Endothelial cell of umbilical vein (primary cell): ENCODE measurements around the gene USH2A. TPM values are rescaled to one million over a fixed set of nuclear protein-coding genes. Genes with fewer than 3 reads are reported as not detected.

ENCODE experiments used
- BruUV-seq: library from RNA; stranded (reverse); fragments of 400-500 nt; replicated peaks from 2 replicates; lab custom pipeline; 2021; lab: Mats Ljungman, UMichigan
- CTCF ChIA-PET: fragments of 300-600, 350-600 bp; sonication (Branson Sonifier 250); formaldehyde crosslinking; loops from one replicate; lab custom pipeline; 2021; ENCODE audit warnings: antibody characterized with exemption, inconsistent platforms; lab: Charles Lee
- POLR2A ChIA-PET: fragments of 300-600, 350-600 bp; sonication (Branson Sonifier 250); formaldehyde crosslinking; loops from one replicate; lab custom pipeline; 2021; ENCODE audit warnings: antibody characterized with exemption, inconsistent platforms; lab: Charles Lee
- DNase-seq: peaks from one replicate; pipeline ENCODE4 v3.0.0-alpha.2; 2011; ENCODE audit warnings: low read depth, low spot score
- FAIRE-seq: peaks from 2 replicates; lab custom pipeline; 2011; peaks lifted over from hg19 to GRCh38; lab: Jason Lieb, UNC
- H2AFZ ChIP-seq: 2 replicates; pipeline ENCODE4 v1.6.0; 2012; ENCODE audit warnings: low read depth, low read length, control low read depth, inconsistent platforms
- H3K27ac ChIP-seq: 2 replicates; pipeline ENCODE4 v1.5.1; 2011; ENCODE audit warnings: low read depth, mild to moderate bottlenecking, control low read depth, low read length, moderate library complexity; ENCODE audit not compliant: insufficient read depth
- H3K27me3 ChIP-seq, 2 experiments: 2 replicates each; pipeline versions ENCODE4 v1.6.0 to v1.6.1; 2011; ENCODE audit warnings: low read length in 2 of 2, mixed read lengths in 1 of 2; ENCODE audit not compliant: control insufficient read depth in 2 of 2, insufficient read depth in 2 of 2
- H3K36me3 ChIP-seq, 2 experiments: 2 replicates in 1 of 2; 3 replicates in 1 of 2; pipeline ENCODE4 v1.5.1; 2011; ENCODE audit warnings: low read length in 2 of 2, mild to moderate bottlenecking in 1 of 2, moderate library complexity in 1 of 2; ENCODE audit not compliant: control insufficient read depth in 2 of 2, insufficient read depth in 2 of 2; ENCODE audit errors: extremely low read depth in 1 of 2
- H3K4me1 ChIP-seq: 3 replicates; pipeline ENCODE4 v1.5.1; 2011; ENCODE audit warnings: mild to moderate bottlenecking, low read length; ENCODE audit not compliant: control insufficient read depth, insufficient read depth; ENCODE audit errors: extremely low read depth
- H3K4me2 ChIP-seq: 2 replicates; pipeline ENCODE4 v1.6.1; 2011; ENCODE audit warnings: low read length, control low read depth, mixed read lengths; ENCODE audit not compliant: insufficient read depth
- H3K4me3 ChIP-seq, 3 experiments: fragments of 200-600 bp in 1 of 3; sonication (generic), shearing (Covaris generic) in 1 of 3; replicated peaks in 1 of 3; 2 replicates each; pipeline ENCODE4 v1.5.1; 2011 to 2016; ENCODE audit warnings: control low read depth in 3 of 3, low read length in 3 of 3, mild to moderate bottlenecking in 2 of 3, inconsistent platforms in 1 of 3, low read depth in 1 of 3, moderate library complexity in 1 of 3; ENCODE audit not compliant: insufficient read depth in 1 of 3
- H3K79me2 ChIP-seq: 2 replicates; pipeline ENCODE4 v1.6.0; 2012; ENCODE audit warnings: low read length, inconsistent platforms; ENCODE audit not compliant: control insufficient read depth, insufficient read depth
- H3K9ac ChIP-seq: replicated peaks from 2 replicates; pipeline ENCODE3; 2011; ENCODE audit warnings: low read length, control low read depth; ENCODE audit not compliant: insufficient read depth; ENCODE audit errors: extremely low read depth
- H3K9me1 ChIP-seq: replicated peaks from 3 replicates; pipeline ENCODE4 v1.6.0; 2011; ENCODE audit warnings: mild to moderate bottlenecking, low read length; ENCODE audit not compliant: control insufficient read depth, insufficient read depth; ENCODE audit errors: extremely low read depth
- H3K9me3 ChIP-seq: replicated peaks from 2 replicates; pipeline ENCODE4 v1.5.1; 2012; ENCODE audit warnings: low read length, inconsistent platforms; ENCODE audit not compliant: control insufficient read depth, insufficient read depth
- H4K20me1 ChIP-seq: replicated peaks from 2 replicates; pipeline ENCODE3; 2011; ENCODE audit warnings: mild to moderate bottlenecking, low read length; ENCODE audit not compliant: control insufficient read depth, insufficient read depth; ENCODE audit errors: extremely low read depth
- CTCF ChIP-seq, 2 donors: IDR thresholded peaks; 1 replicate in 1 of 2; 2 replicates in 1 of 2; pipeline ENCODE4 v1.5.1; 2011; ENCODE audit warnings: low read length in 2 of 2, mild to moderate bottlenecking in 2 of 2, moderate library complexity in 2 of 2, control low read depth in 1 of 2, inconsistent platforms in 1 of 2, low read depth in 1 of 2; ENCODE audit not compliant: insufficient read depth in 1 of 2; ENCODE audit errors: extremely low read depth in 1 of 2
- FOS ChIP-seq: IDR thresholded peaks from 2 replicates; pipeline ENCODE4 v1.6.1; 2011; ENCODE audit warnings: mild to moderate bottlenecking, low read length, moderate library complexity, borderline replicate concordance; ENCODE audit not compliant: insufficient read depth
- GATA2 ChIP-seq: IDR thresholded peaks from 2 replicates; pipeline ENCODE4 v1.7.0; 2011; ENCODE audit warnings: low read depth, mild to moderate bottlenecking, moderate library complexity, mixed read lengths, low read length; ENCODE audit not compliant: insufficient read length, insufficient read depth
- JUN ChIP-seq: IDR thresholded peaks from 2 replicates; pipeline ENCODE4 v1.6.1; 2011; ENCODE audit warnings: borderline replicate concordance, low read depth; ENCODE audit not compliant: insufficient read length, insufficient read depth
- MAX ChIP-seq: IDR thresholded peaks from 2 replicates; pipeline ENCODE4 v1.6.1; 2011; ENCODE audit not compliant: insufficient read depth, insufficient read length
- MYC ChIP-seq: IDR thresholded peaks from one replicate; pipeline ENCODE4 v1.6.1; 2011; ENCODE audit warnings: mild to moderate bottlenecking, low read depth, low read length
- dilution Hi-C: fragments of 300-500 bp; cut with MboI; formaldehyde crosslinking; loops from one replicate; pipeline ENCODE4 v1.15.0; 2019; ENCODE audit warnings: low sequenced_read_pairs; ENCODE audit not compliant: extremely low pct_ligation_motif_present
- intact Hi-C: fragments of 100-400 bp; cut with micrococcal nuclease; formaldehyde crosslinking; loops from one replicate; pipeline ENCODE4 v1.10.0; 2022
- polyA plus RNA-seq, 4 experiments: library from polyadenylated mRNA; depleted of rRNA in 3 of 4; stranded (reverse) in 3 of 4; unstranded in 1 of 4; fragments of >200 nt; gene quantifications; 2 replicates each; pipeline versions ENCODE4 v1.2.1 to v1.2.3, GENCODE V29; 2011 to 2012; ENCODE audit warnings: missing spikeins in 1 of 4
- total RNA-seq: library from RNA; stranded (reverse); gene quantifications from 2 replicates; pipeline ENCODE4 v1.2.3, GENCODE V29; 2021

USH2A gene
- total and polyA plus RNA-seq, 2 donors (not counting 3 experiments of a cell fraction or from before 2014, with no cell fraction given), result not detected

GRCh38 chr1:216215169-216215568, 208.1 kb downstream of the USH2A start:
- DNase-seq (no peak), FAIRE-seq (no peak)
- Histone ChIP-seq H3K27me3 (no peaks in the 10 kb centered on the region), H3K79me2 (no peaks in the 10 kb centered on the region), H3K36me3 (no peaks in the 10 kb centered on the region), H3K4me3 (no peak overlapping the region), H3K9me1 (no peaks in the 10 kb centered on the region), H2AFZ (no peak overlapping the region), H3K4me2 (no peak overlapping the region), H3K9ac (no peak overlapping the region), H3K4me1 (no peaks in the 10 kb centered on the region), H3K27ac (no peak overlapping the region), H3K9me3 (no peaks in the 10 kb centered on the region), H4K20me1 (no peaks in the 10 kb centered on the region)
- TF ChIP-seq FOS, result no peak
- no peak for TF ChIP-seq MYC
- no peak for TF ChIP-seq MAX
- no peak for TF ChIP-seq CTCF (IDR thresholded peaks at IDR 0.05; ENCODE audit: extremely low read depth in 1 of 2, insufficient read depth in 1 of 2, low read depth in 1 of 2, low read length in 2 of 2)
- TF ChIP-seq JUN, result no peak
- ChIA-PET CTCF (no interaction called here), POLR2A (no interaction called here)
- dilution Hi-C loops, result no loop called here
- no TSS peak for BruUV-seq
- intact Hi-C loops, result no loop called here

DNA sequence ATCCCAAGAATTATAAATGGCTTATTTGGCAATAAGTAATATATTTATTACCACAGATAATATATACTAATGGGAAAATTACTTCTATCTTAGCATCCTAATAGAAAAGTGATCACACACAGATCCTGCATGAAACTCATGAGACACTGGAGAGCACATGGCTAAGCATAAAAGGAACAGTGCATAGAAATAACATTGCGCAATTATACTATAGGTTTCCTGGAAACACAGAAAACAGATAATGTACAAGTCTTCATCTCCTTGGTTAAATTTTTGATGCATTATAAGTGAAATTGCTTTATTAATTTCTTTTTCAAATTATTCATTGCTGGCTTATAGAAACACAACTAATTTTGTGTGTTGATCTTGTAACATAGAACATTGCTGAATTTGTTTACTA, 210.4 kb downstream of the USH2A start:
- H3K79me2 ChIP-seq, result no peaks in the 10 kb centered on the region
- no peak overlapping the region for H3K4me2 ChIP-seq
- H2AFZ ChIP-seq, result no peak overlapping the region
- FAIRE-seq (no peak), DNase-seq (no peak)
- H3K9me3 ChIP-seq, result no peaks in the 10 kb centered on the region
- H3K9me1 ChIP-seq, result no peaks in the 10 kb centered on the region
- H3K9ac ChIP-seq, result no peak overlapping the region
- no peaks in the 10 kb centered on the region for H3K4me1 ChIP-seq
- intact Hi-C loops, result no loop called here
- POLR2A ChIA-PET, result no interaction called here
- H3K36me3 ChIP-seq, result no peaks in the 10 kb centered on the region
- TF ChIP-seq GATA2, result no peak
- H3K27ac ChIP-seq, result no peak overlapping the region
- no peak overlapping the region for H3K4me3 ChIP-seq
- H4K20me1 ChIP-seq, result no peaks in the 10 kb centered on the region
- CTCF ChIA-PET, result no interaction called here
- BruUV-seq, result no TSS peak
- dilution Hi-C loops, result no loop called here
- no peaks in the 10 kb centered on the region for H3K27me3 ChIP-seq
